HG03159 (cell line): ENCODE data around the gene UNK.

Source experiments
- ATAC-seq: cut with Tn5 transposase; IDR thresholded peaks from one replicate; pipeline ENCODE4 v1.9.1; 2021; ENCODE audit warnings: mild to moderate bottlenecking, moderate library complexity; ENCODE audit not compliant: unreplicated experiment

The UNK gene

DNA sequence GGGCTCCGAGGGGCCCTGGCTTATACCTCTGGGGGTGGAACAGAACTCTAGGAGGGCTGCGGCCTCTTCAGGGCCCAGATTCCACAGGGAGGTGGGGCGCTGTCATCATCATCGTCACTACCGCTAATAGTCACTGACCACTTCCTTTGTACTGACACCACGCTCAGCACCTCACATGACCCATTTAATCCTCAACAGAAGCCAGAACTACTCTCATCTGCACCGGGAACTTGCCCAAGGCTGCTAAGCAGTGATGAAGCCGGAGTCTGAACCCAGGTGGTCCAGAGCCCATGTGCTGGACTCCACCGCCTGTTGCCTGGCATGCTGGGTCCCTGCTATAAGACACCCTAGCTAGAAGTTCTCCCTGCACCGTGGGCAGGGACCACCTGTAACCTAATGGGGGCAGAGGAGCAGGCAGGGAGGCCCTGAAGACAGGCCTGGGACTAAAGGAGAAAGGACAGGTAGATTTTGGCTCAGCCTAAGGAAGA is 47.6 kb downstream of the UNK start:
- ATAC-seq, result no peak

DNA sequence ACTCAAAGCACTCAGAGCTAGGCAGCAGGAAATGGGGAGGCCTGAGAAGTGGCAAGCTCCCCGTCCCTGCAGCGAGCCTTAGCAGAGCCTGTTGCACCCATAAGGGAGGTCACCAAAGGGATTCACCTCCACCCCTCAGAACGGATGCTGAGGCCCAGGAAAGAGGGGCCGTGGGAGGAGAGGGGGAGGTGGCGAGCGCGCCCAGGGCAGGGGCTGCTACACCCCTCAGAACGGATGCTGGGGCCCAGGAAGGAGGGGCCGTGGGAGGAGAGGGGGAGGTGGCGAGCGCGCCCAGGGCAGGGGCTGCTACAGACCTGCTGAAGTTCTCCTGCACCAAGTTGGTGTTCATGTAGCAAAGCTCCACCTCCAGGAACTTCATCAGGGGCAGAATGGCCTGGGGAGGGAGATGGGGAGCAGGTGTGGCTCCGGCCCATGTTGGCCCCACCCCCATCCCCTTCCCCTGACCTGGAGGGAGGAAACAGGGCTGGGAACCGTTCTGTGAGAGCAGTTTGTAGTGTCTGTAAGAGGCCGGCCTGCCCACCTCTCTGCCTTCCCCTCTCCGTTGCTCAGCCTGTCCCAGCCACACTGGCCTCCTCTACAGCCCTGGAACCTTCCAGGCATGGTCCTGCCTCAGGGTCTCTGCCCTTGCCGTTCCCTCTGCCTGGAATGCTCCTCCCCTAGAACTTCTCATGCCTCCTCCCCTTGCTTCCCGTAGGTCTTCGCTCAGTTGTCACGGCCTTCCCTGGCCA is 48.2 kb downstream of the UNK start:
- ATAC-seq, result no peak

DNA sequence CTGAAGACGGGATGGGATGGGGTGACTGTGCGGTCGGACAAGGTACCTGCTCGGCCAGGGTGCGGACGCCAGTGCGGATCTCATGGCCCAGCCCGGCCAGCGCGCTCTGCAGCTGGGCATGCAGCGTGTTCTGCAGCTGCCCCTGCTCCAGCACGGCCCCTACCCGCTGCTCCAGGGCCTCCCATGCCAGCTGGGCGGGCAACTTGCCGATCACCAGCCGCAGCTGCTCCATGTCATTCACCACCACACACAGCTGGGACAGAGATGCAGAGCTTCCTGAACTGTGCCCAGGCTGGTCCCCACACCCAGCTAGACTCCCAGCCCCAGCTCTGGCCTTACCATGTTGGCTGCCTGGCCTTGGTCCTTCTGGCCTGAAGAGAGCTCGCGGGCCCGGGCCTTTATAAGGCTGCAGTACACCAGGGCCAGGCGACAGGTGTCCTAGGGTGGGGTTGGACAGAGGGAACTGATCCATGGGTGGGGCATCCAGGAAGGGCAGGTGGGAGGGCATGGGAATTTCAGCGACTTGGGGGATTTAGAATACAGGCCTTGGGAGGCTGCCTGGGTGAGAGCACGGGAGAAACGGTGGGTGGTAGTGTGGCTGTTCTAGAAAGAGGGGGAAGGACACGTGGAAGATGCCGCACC is 49.8 kb downstream of the UNK start:
- no peak for ATAC-seq

DNA sequence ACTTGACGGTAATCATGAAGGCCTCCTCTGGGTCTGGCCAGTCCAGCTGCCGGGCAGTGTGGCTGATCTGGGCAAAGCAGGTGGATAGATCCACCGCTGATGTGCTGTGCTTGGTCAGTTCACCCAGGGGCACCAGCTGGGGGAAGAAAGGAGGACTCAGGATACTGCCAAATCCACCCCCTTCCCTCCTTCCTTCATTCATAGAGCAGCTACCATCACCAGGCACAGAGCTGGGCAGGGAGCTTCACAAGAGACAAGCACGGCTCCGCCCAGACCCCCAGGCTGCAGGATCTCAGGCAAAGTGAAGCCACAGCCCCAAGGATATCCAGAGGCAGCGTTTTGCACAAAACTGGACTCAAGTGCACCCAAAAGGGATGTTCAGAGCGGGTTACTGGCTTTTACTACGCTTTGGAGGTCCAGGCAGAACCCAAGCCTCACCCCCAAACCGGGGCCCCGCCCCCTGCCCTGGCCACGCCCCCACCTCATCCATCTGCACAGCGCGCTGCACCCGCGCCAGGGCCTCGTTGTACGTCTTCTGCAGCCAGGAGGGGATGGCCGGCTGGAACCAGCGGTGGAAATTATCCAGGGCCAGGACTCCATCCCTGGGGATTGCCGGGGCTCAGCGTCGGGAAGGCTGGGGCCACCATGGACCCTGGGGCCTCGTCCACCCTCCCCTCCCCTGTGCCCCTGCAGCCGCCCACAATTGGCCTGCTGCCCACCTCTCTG is 50.5 kb downstream of the UNK start:
- ATAC-seq, result no peak

DNA sequence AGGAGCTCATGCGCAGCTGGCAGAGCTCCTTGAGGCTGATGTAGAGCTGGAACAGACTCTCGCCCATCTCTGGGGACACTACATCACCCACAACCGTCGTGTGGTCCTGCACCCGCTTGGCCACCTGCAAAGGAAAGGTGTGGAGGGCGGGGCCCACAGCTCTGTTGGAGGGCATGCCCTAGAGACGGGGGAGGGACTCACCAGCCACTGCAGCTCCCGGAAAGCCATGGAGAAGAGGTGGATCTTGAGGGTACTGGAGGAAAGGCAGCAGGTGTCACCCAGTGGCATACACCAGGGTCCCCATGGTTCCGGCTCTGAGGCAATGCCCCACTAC is 51.0 kb downstream of the UNK start:
- no peak for ATAC-seq

DNA sequence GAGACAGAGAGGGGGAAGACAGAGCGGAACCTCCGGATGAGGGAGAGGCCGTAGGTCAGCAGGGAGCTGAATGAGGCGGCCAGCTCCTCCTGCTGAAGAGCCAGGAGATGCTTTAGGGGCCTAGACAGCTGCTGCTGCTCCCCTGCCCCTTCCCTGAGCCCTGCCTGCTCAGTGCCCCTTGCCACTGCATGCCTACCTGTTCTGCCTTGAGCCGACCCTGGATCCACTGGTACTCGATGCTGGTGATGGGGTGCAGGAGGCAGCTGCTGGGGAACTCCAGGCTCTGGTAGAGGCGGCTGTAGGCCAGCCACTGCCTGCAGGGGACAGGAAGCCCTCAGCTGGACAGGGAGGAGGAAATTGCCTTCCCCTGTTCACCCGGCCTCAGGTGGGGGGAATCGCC is 52.0 kb downstream of the UNK start:
- no peak for ATAC-seq

DNA sequence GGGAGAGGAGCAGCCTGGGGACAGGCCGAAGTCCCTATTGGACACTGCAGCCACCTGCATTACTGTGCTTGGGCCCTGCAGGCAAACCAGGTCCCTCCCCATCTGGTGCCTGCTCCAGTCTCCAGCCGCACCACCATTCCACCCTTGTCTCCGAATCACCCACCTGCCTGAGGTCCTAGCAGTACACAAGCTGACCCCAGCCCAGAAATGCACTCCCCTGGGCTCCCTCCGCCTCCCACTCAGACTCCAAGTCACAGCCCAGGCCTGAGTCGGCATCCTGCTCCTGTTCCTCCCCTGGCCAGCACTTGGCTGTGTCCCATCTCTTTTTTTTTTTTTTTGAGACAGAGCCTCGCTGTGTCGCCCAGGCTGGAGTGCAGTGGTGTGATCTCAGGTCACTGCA is 53.3 kb downstream of the UNK start:
- no peak for ATAC-seq

DNA sequence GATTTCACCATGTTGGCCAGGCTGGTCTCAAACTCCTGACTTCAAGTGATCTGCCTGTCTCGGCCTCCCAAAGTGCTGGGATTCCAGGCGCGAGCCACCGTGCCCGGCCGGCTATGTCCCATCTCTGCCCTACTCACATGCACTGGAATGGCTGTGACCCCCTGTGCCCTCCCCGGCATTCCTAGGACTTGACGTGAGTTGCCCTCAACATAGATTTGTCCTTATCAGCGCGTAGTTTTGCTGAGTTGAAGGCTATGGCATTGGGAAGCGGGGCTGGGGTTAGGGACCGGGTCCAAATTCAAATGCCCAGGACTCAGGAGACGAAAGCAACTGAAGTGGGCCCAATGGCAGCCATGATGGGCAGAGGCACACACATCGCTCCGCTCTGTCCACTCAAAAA is 53.8 kb downstream of the UNK start:
- no peak for ATAC-seq

DNA sequence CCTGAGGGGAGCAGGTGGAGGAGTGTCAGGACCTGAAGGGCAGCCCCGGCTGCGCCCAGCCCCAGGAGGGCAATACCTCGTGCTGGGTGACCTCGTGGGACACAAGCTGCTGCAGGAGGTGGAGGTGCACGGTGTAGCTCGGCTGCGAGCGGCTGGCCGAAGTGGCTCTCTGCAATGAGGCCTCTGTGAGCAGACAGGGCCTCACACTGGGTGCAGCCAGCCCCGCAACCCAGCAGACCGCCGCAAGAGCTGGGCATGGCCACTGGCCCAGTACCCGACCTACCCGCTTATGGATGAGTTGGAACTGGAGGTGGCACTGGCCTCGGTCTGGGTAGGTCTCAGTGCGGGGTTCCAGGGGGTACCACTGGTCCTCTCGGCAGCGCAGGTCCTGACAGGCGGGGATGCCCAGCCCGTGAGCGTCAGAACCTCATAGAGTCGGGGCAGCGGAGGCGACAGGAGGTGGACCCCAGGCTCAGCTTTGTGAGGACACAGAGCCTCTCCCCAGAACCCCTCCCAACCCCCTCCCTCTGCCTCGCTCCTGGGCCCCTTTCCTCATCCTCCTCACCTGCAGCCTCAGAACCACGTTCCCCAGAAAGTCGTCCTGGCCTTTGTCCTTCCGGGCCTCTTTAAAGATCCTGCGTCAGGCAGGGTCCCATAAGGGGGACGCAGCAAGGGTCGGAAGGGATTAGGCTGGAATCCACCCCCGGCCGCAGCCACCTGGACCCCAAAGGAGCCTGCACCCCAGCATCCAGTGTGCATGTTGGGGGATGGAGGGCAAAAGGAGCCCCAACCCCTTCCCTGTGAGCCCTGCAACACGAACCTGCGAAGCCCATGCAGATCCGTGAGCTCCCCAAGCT is 55.6 kb downstream of the UNK start:
- no peak for ATAC-seq

DNA sequence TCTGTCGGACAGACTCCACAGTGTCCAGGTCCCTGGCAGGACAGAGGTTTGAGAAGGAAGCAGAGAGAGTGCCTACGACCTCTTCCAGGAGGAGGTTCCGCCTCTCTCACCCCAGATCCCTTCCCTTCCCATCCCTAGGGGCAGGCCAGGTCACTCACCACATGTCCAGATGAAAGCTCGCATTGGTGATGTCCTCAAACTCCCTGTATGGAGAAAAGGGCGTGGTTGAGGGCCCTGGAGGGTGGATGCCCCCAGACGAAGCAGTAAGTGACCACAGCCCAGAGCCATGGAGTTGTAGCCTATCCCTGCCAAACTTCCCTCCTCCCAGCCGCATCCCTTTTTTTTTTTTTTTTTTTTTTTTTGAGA is 56.2 kb downstream of the UNK start:
- no peak for ATAC-seq

DNA sequence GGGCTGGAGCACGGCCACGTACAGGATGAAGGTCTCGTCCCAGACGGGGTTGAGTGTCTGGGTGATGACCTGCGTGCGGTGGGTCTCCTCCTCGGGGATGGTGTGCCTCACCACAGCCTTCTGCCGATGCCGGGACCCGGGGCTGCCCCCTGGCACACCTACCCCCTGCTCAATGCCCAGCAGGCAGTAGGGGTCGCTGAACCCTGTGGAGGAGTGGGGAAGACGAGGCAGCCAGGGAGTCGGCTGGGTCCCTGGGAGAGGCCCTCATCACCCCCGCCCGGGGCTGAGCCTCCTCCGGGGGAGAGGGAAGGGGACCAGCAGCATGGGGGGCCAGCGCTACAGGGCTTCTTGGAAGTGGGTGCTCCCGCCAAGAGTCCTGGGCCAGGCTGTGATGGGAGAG is 57.8 kb downstream of the UNK start:
- ATAC-seq, result no peak

DNA sequence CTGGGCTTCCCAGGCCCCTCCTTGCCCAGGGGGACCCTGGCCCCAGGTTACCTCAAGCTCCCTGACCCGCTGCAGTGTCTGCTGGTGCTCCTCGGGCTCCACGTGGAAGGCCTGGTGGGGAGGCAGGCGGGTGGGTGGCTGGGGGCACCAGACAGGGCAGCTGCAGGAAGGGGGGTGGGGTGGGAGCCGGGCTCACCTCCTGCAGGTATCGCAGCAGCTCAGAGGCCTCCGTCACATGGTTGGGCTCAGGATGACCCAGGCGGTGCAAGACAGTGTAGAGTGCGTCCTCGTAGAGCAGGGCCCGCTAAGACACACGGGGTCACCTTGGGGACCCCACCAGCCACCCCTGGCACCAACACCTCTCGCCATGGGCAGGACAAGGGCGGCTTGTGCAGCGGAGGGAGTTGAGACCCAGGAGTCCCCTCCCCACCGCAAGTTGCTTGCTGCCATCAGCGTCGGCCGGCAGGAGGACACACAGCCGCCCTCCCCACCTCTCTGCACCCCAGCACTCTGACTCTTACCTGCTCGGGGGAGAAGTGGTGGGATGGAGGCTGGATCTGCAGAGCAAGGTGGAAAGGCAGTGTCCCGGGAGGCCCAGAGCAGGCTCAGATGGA is 58.5 kb downstream of the UNK start:
- no peak for ATAC-seq

DNA sequence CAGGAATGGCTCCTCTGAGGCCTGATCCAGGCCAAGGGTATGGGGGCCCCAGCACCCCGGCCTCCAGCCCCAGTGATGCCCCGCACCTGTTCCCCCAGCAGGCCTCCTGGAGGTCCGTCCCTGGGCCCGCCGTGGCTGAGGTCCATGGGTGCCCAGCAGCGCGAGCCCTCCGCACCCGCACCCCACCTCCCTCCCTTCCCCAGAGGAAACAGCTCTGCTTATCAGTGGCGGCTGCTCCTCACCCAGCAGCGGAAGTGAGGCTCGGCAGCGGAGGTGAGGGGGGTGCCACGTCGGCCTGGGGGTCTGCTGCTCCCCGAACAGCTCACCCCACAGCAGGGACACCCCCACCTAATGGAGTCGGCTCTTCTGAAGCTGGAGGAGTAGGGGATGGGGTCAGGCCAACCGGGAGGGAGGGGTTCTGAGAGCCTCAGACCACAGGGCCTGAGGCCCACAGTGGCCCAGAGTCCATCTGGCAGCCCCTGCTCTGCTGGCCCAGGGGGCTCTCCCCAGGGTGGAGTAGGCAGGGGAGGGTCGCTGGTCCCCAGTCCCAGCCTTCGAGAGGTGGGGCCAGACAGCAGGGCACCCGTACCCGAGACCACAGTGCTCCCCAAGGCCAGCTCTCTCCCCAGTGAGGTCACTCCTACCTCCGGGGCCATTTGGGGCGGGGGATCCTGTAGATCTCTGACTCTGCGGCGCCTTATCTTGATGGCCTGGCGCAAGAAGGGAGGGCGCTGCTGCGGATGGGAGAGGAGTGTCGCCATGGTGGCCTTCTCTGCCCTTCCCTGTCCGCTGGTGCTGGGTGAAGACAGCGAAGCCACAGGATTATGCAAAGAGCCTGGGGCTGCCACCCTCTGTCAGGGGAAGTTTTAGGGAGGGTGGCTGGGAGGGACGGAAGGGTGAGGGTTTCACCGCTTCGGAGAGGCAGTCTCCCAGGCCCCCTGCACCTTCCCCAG is 59.2 kb downstream of the UNK start, which contains the start of gene UNC13D:
TSS of gene UNC13D (minus strand) at position 828 of the 953 bp plus-strand sequence. CDS start at position 761, 67 bp downstream.
- ATAC-seq, result no peak

DNA sequence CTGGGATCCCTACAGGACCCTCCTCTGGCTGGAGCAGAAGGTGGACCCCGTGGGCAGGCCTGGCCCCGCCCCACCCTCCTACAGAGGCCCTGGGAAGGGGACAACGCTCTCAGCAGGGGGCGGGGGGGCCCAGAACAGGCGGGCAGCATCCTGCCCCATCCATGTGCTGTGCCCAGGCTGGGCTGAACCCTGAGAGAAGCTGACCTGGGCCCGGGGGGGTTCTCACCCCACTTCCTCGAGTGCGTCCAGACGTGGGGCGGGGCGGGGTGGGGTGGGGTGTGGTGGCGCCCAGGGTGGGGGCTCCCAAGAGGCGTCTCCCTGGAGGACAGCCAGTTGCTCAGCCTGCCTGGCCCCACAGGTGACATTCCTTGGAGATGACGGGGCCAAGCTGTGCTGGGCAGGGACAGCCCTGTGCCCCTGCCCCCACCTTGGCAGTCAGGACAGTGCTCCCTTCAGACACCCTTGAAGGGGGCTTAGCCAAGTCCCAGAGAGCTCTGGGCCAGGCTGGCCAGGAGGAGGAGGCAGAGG is 60.0 kb downstream of the UNK start:
- peak; percentile 17 for ATAC-seq

DNA sequence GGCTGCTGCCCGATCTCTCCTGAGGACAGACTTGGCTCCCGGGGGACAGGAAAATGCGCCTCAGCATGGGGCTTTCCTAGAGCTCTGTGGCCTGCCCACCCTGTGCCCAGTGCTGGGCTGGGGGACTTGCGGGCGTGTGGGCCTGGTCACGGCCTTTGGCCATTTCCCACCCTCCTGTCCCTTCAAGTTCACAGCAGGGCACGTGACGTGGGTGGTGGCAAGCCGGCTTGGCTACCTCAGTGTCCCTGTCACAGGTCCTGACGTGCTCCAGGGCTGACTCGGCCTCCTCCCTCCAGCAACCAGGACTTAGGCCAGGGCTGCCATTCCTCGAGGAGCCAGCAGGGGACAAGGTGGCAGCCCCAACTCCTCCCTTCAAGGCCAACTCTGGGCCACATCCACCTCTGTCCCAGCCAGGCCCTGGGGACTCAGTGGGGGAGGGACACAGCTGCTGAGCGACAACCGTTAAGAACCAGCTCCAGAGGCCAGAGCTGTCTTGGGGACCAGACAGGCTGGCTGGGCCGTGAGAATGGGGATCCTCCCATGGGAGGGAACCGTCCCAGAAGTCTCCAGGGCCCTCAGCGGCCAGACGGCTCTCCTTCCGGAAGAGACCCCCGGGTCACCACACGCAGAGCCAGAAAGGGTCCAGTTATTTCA is 60.6 kb downstream of the UNK start:
- ATAC-seq, result peak; percentile 76

DNA sequence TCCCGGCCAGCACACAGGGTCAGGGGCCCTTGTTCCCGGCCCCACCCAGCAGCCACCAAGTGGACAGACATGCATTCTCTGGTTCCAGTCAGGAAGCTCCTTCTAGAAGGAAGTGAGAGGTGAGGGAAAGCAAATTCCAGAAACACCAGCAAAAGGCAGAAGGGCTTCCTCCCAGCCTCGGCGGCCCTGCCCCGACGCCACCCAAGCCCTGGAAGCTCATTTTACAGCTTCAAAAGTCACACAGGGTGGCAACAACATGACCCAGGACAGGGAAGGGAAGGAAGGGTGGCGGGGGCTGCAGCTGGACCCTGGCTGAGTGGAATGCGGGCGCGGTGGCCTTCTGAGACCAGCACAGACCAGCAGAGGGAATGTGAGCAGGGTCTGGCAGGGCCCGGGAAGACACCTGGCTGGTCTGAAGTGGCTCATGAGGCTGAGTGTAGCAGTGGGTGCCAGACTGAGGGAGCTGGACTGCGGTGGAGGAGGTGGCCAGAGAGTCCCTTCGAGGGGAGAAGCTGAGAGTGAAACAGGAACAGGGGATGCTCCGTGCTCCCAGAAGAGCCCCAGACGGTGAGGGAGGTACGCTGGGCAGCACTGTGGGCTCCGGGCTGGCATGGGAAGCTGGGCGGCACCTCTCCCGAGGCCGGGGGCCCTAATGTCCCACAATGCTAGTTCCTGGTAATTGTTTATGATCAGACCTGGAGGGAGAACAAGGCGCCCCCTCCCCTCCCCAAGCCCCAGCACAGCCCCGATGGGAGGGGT is 61.5 kb downstream of the UNK start:
- ATAC-seq, result no peak

DNA sequence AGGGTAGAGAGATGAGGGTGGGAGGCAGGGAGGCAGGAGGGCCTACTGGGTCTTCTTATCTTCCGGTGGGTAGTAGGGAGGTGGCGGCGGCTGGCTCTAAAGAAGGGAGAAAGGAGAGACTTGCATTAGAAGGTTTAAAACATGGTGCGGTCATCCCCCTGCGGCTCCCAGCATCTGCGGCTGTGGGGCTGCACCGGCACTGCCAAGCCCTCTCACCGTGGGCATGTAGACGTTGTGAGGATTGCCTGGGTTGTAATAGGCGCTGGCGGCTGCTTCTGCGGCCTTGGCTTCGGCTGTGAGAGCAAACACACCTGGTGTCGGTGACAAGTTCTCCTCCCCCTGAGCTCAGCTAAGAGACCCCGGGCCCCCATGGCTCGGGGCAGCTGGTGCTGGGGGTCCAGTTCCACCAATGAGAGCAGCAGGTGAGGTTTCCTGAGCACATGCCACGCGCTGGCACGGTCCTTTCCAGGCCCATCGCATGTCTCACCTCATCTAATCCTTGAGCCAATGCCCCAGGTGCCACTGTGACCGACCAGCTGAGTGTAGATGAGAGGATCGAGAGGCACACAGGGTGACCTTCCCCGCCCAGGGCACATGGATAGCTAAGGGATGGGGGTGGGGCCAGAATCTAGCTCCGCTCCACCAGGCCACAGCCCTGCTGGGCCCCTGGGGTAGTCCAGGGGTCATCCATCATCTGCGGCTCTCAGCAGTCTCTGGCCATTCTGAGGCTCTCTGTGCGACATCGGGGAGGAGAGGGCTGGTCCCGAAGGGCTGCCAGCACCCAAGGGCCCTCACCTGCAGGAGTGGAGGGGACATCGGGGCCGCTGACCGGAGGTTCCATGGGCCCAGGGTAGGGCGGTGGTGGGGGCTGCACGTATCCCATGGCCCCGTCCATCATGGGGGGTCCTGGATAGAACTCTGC is 62.3 kb downstream of the UNK start:
- ATAC-seq, result no peak
